ENCODE measurements around the gene UBIAD1.
A peak's percentile ranks its signal among the peaks of the same experiment; 100 is the strongest.
"Not testable (repeated sequence)": the region's sequence is repeated elsewhere in the genome, so short reads cannot be mapped to it uniquely, and the experiment has no call there.

Gene UBIAD1

DNA sequence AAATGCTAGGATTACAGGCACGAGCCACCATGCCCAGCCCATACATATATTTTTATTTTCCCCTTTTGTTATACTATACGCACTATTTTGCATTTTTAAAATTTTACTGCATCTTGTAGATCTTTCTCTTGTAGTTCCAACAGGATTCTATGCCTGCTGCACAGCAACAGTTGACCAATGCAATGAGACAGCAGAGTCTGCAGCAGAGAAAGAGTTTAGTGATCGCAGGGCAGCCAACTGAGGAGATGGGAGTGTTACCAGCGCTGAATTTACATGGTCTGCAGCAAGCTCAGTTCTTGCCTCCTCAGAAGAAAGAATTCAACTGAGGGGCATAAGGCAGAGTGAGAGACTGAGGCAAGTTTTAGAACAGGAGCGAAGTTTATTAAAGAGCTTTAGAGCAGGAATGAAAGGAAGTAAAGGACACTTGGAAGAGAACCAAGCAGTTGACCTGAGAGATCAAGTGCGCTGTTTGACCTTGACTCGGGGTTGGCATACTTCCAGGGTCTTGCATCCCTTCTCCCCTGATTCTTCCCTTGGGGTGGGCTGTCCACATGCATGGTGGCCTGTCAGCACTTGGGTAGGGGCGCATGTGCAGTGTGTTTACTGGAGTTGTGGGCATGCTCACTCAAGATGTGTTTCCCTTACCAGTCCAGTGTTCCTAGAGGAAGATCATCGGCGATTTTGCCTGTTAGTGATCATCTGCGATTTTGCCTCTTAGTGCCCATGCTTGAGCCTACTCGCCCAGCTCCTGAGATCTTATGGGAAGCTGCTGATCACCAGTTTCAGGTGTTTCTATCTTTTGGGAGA, 6.5 kb upstream of the UBIAD1 start:
- Mint-ChIP-seq H3K4me3 (no peak overlapping the region), H3K27me3 (no peaks in the 10 kb centered on the region), H3K36me3 (no peaks in the 10 kb centered on the region), H3K27ac (no peak overlapping the region), H3K4me1 (peaks cover 11% of the 10 kb centered on the region), H3K9me3 (no peaks in the 10 kb centered on the region)
- ATAC-seq, result no peak

- ATAC-seq, H3K9me3 Mint-ChIP-seq, H3K4me1 Mint-ChIP-seq, H3K27me3 Mint-ChIP-seq, H3K27ac Mint-ChIP-seq, H3K4me3 Mint-ChIP-seq, H3K36me3 Mint-ChIP-seq: not testable (repeated sequence)
Measured at GRCh38 chr1:11267350-11268337, 5.4 kb upstream of the UBIAD1 start.

- Mint-ChIP-seq H3K36me3 (peaks cover 16% of the 10 kb centered on the region), H3K4me1 (peaks cover 22% of the 10 kb centered on the region), H3K9me3 (no peaks in the 10 kb centered on the region), H3K4me3 (peak overlapping the region; percentile 53), H3K27ac (no peak overlapping the region), H3K27me3 (no peaks in the 10 kb centered on the region)
- no peak for ATAC-seq
Measured at GRCh38 chr1:11272544-11272831, 510 bp upstream of the UBIAD1 start.

GRCh38 chr1:11273595-11274234, 717 bp downstream of the UBIAD1 start:
- peak; percentile 72 for ATAC-seq
- Mint-ChIP-seq H3K27me3 (no peaks in the 10 kb centered on the region), H3K4me3 (peak overlapping the region; percentile 84), H3K4me1 (peaks cover 28% of the 10 kb centered on the region), H3K36me3 (peaks cover 23% of the 10 kb centered on the region), H3K9me3 (no peaks in the 10 kb centered on the region), H3K27ac (peak overlapping the region; percentile 92)

GRCh38 chr1:11279152-11279551, 6.2 kb downstream of the UBIAD1 start:
- no peaks in the 10 kb centered on the region for H3K27me3 Mint-ChIP-seq
- ATAC-seq, result no peak
- no peak overlapping the region for H3K4me3 Mint-ChIP-seq
- peaks cover 66% of the 10 kb centered on the region for H3K4me1 Mint-ChIP-seq
- peak overlapping the region; percentile 83 for H3K27ac Mint-ChIP-seq
- H3K36me3 Mint-ChIP-seq, result peaks cover 54% of the 10 kb centered on the region
- no peaks in the 10 kb centered on the region for H3K9me3 Mint-ChIP-seq

GRCh38 chr1:11279630-11280029, 6.6 kb downstream of the UBIAD1 start:
- Mint-ChIP-seq H3K27ac (peak overlapping the region; percentile 83), H3K9me3 (no peaks in the 10 kb centered on the region), H3K27me3 (no peaks in the 10 kb centered on the region), H3K4me1 (peaks cover 69% of the 10 kb centered on the region), H3K36me3 (peaks cover 56% of the 10 kb centered on the region), H3K4me3 (no peak overlapping the region)
- ATAC-seq, result no peak

DNA sequence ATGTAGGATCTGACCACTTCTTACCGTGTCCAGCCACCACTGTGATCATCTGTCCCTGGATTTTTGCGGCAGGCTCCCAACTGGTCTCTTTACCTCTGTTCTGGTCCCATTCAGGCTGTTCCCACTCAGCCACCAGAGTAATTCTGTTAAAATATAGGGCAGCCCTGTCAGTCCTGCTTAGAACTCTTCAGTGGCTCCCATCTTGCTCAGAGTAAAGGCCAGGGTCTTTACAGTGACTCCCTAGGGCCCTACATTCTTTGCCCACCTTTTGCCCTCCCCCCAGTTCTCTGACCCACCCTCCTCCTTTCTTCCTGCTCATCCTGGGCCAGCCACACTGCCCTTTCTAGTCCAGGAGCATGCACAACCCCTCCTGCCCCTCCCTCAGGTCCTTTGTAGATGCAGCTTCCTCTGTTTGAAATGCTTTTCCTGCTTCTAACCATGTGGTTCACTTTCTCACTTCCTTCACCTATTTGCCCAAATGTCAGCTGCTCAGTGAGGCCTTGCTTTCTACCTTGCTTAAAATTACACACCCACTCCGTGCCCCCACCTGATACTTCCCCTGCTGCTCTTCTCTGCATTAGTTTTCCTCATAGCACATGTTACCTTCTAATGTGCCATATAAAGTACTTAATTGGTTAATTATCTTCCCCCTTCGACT, 7.8 kb downstream of the UBIAD1 start:
- H3K9me3 Mint-ChIP-seq, result no peaks in the 10 kb centered on the region
- peaks cover 66% of the 10 kb centered on the region for H3K4me1 Mint-ChIP-seq
- peaks cover 56% of the 10 kb centered on the region for H3K36me3 Mint-ChIP-seq
- ATAC-seq, result peak; percentile 98
- H3K27me3 Mint-ChIP-seq, result no peaks in the 10 kb centered on the region
- H3K4me3 Mint-ChIP-seq, result peak overlapping the region; percentile 15
- H3K27ac Mint-ChIP-seq, result peak overlapping the region; percentile 83

- Mint-ChIP-seq H3K27ac (peak overlapping the region; percentile 83), H3K4me1 (peaks cover 60% of the 10 kb centered on the region), H3K9me3 (no peaks in the 10 kb centered on the region), H3K36me3 (peaks cover 60% of the 10 kb centered on the region), H3K27me3 (no peaks in the 10 kb centered on the region), H3K4me3 (peak overlapping the region; percentile 8)
- ATAC-seq, result no peak
Measured at GRCh38 chr1:11281518-11282331, 8.7 kb downstream of the UBIAD1 start.

DNA sequence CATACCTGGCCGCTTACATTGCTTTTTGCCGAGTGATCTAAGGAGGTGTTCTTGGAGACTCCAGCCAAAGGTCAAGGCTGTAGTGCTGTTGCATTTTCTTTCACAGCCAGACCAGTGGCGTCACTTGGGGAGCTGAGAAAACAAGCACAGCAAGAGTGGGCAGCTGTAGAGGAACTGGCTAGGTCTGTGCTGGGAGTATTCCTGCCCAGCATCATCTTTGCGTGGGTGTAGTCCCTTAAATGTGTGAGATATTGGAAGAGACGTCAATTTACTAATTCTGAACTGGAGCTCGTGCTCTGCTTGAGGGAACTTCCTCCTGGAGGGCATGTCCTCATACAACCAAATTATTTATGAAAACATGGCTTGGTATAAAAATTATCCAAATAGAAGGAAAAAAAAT, 10.2 kb downstream of the UBIAD1 start:
- no peaks in the 10 kb centered on the region for H3K9me3 Mint-ChIP-seq
- peaks cover 54% of the 10 kb centered on the region for H3K4me1 Mint-ChIP-seq
- ATAC-seq, result no peak
- H3K27me3 Mint-ChIP-seq, result no peaks in the 10 kb centered on the region
- H3K4me3 Mint-ChIP-seq, result no peak overlapping the region
- H3K27ac Mint-ChIP-seq, result peak overlapping the region; percentile 83
- H3K36me3 Mint-ChIP-seq, result peaks cover 62% of the 10 kb centered on the region

GRCh38 chr1:11284784-11285183, 11.8 kb downstream of the UBIAD1 start:
- Mint-ChIP-seq H3K36me3 (peaks cover 64% of the 10 kb centered on the region), H3K4me3 (no peak overlapping the region), H3K9me3 (no peaks in the 10 kb centered on the region), H3K27ac (peak overlapping the region; percentile 83), H3K4me1 (peaks cover 50% of the 10 kb centered on the region), H3K27me3 (no peaks in the 10 kb centered on the region)
- ATAC-seq, result no peak

GRCh38 chr1:11285883-11286734, 13.1 kb downstream of the UBIAD1 start:
- H3K36me3 Mint-ChIP-seq, result peaks cover 64% of the 10 kb centered on the region
- no peak overlapping the region for H3K4me3 Mint-ChIP-seq
- no peaks in the 10 kb centered on the region for H3K27me3 Mint-ChIP-seq
- peaks cover 43% of the 10 kb centered on the region for H3K4me1 Mint-ChIP-seq
- ATAC-seq, result no peak
- no peaks in the 10 kb centered on the region for H3K9me3 Mint-ChIP-seq
- H3K27ac Mint-ChIP-seq, result peak overlapping the region; percentile 83

- H3K27me3 Mint-ChIP-seq, result no peaks in the 10 kb centered on the region
- peak overlapping the region; percentile 83 for H3K27ac Mint-ChIP-seq
- H3K4me1 Mint-ChIP-seq, result peaks cover 35% of the 10 kb centered on the region
- H3K36me3 Mint-ChIP-seq, result peaks cover 72% of the 10 kb centered on the region
- no peak for ATAC-seq
- H3K4me3 Mint-ChIP-seq, result no peak overlapping the region
- no peaks in the 10 kb centered on the region for H3K9me3 Mint-ChIP-seq
Measured at GRCh38 chr1:11286735-11287410, 13.9 kb downstream of the UBIAD1 start.

DNA sequence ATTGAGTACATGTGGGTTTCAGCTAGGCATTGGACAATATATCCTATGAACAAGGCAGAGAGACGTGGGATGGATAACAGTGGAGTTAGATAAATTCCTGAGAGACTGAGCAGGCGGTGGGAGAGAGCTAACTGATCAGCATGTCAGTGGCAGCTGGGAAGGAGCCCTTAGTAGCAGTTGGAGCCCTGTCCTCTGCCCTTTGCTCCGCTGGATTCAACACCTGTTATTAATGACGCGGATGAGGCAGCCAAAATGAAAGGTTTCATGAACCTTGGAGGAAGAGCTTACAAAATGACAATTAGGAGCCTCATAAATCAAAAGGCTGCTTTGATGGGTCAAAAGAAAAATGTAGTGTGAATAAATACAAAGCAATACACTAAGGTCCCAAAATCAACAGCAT, 16.1 kb downstream of the UBIAD1 start:
- Mint-ChIP-seq H3K27me3 (no peaks in the 10 kb centered on the region), H3K27ac (no peak overlapping the region), H3K36me3 (peaks cover 80% of the 10 kb centered on the region), H3K9me3 (no peaks in the 10 kb centered on the region), H3K4me1 (peaks cover 23% of the 10 kb centered on the region), H3K4me3 (no peak overlapping the region)
- ATAC-seq, result no peak
